HepG2 (cell line): ENCODE data around the gene B4GALT2. TPM values are rescaled to one million over a fixed set of nuclear protein-coding genes. Genes with fewer than 3 reads are reported as not detected.
A peak's percentile ranks its signal among the peaks of the same experiment; 100 is the strongest.

Experiments used
- EEA1 ChIP-seq: sonication (generic); formaldehyde crosslinking; IDR thresholded peaks from 2 replicates; pipeline ENCODE4 v1.5.1; 2020; ENCODE audit warnings: mild to moderate bottlenecking, missing genetic modification reagents, borderline replicate concordance
- HOXD1 ChIP-seq: sonication (generic); formaldehyde crosslinking; IDR thresholded peaks from 2 replicates; pipeline ENCODE4 v1.5.0; 2020; ENCODE audit warnings: missing genetic modification reagents
- MAFK ChIP-seq, 2 experiments: IDR thresholded peaks in 1 of 2; conservative IDR thresholded peaks in 1 of 2; 2 replicates each; pipeline ENCODE4 v1.6.1; 2011; ENCODE audit warnings: improper control_type of control experiment in 2 of 2, low read length in 2 of 2
- MTERF4 ChIP-seq: sonication (generic); formaldehyde crosslinking; IDR thresholded peaks from 2 replicates; pipeline ENCODE4 v1.8.0; 2023; ENCODE audit warnings: mild to moderate bottlenecking, missing genetic modification reagents
- MZF1 ChIP-seq: sonication (generic); formaldehyde crosslinking; IDR thresholded peaks from 2 replicates; pipeline ENCODE4 v1.8.1; 2023; ENCODE audit warnings: mild to moderate bottlenecking, missing genetic modification reagents, borderline replicate concordance
- NCOA5 ChIP-seq: sonication (generic); formaldehyde crosslinking; IDR thresholded peaks from 2 replicates; pipeline ENCODE4 v1.4.0; 2020; ENCODE audit warnings: missing genetic modification reagents
- PRDM4 ChIP-seq: sonication (generic); formaldehyde crosslinking; IDR thresholded peaks from 2 replicates; pipeline ENCODE4 v1.9.0; 2021; ENCODE audit warnings: missing genetic modification reagents, borderline replicate concordance
- RBM22 ChIP-seq: fragments of 200-400 bp; formaldehyde crosslinking; optimal IDR thresholded peaks from 2 replicates; pipeline ENCODE3; 2017; ENCODE audit warnings: mild to moderate bottlenecking, low read length, moderate library complexity
- RELA ChIP-seq: sonication (generic); formaldehyde crosslinking; IDR thresholded peaks from 2 replicates; pipeline ENCODE4 v1.4.0; 2020; ENCODE audit warnings: missing genetic modification reagents
- SIX1 ChIP-seq: sonication (generic); formaldehyde crosslinking; IDR thresholded peaks from 2 replicates; pipeline ENCODE4 v1.4.0; 2020; ENCODE audit warnings: missing genetic modification reagents, borderline replicate concordance
- TOPORS ChIP-seq: sonication (generic); formaldehyde crosslinking; IDR thresholded peaks from 2 replicates; pipeline ENCODE4 v1.8.0; 2023; ENCODE audit warnings: mild to moderate bottlenecking, missing genetic modification reagents
- TP53 ChIP-seq: sonication (generic); formaldehyde crosslinking; conservative IDR thresholded peaks from 2 replicates; pipeline ENCODE4 v1.4.0; 2020; ENCODE audit warnings: missing genetic modification reagents
- TSC22D2 ChIP-seq: sonication (generic); formaldehyde crosslinking; IDR thresholded peaks from 2 replicates; pipeline ENCODE4 v1.5.1; 2020; ENCODE audit warnings: missing genetic modification reagents, mild to moderate bottlenecking, borderline replicate concordance
- ZIK1 ChIP-seq: sonication (generic); formaldehyde crosslinking; IDR thresholded peaks from 2 replicates; pipeline ENCODE4 v1.5.0; 2020; ENCODE audit warnings: mild to moderate bottlenecking, low read depth, missing genetic modification reagents, borderline replicate concordance
- ZNF12 ChIP-seq: sonication (generic); formaldehyde crosslinking; IDR thresholded peaks from 2 replicates; pipeline ENCODE4 v1.5.0; 2020; ENCODE audit warnings: missing genetic modification reagents
- ZNF207 ChIP-seq: fragments of 450-650 bp; IDR thresholded peaks from 2 replicates; pipeline ENCODE4 v1.6.1; 2016; ENCODE audit warnings: antibody characterized with exemption, borderline replicate concordance
- ZNF224 ChIP-seq: sonication (generic); formaldehyde crosslinking; IDR thresholded peaks from 2 replicates; pipeline ENCODE4 v1.5.0; 2020; ENCODE audit warnings: mild to moderate bottlenecking, missing genetic modification reagents
- ZNF557 ChIP-seq: sonication (generic); formaldehyde crosslinking; IDR thresholded peaks from 2 replicates; pipeline ENCODE4 v1.4.0; 2020; ENCODE audit warnings: missing genetic modification reagents
- ZNF569 ChIP-seq: sonication (generic); formaldehyde crosslinking; IDR thresholded peaks from 2 replicates; pipeline ENCODE4 v1.5.0; 2020; ENCODE audit warnings: mild to moderate bottlenecking, missing genetic modification reagents, moderate library complexity, borderline replicate concordance
- ZNF644 ChIP-seq: IDR thresholded peaks from 2 replicates; pipeline ENCODE4 v1.6.1; 2016; ENCODE audit warnings: low read depth
- ZNF788 ChIP-seq: sonication (generic); formaldehyde crosslinking; IDR thresholded peaks from 2 replicates; pipeline ENCODE4 v1.5.0; 2020; ENCODE audit warnings: mild to moderate bottlenecking, missing genetic modification reagents, borderline replicate concordance
- ZNF790 ChIP-seq: sonication (generic); formaldehyde crosslinking; IDR thresholded peaks from 2 replicates; pipeline ENCODE4 v1.8.0; 2022; ENCODE audit warnings: missing genetic modification reagents, mild to moderate bottlenecking, borderline replicate concordance
- ZNF841 ChIP-seq: sonication (generic); formaldehyde crosslinking; IDR thresholded peaks from 2 replicates; pipeline ENCODE4 v1.8.1; 2023; ENCODE audit warnings: missing genetic modification reagents, borderline replicate concordance
- ZSCAN30 ChIP-seq: sonication (generic); formaldehyde crosslinking; IDR thresholded peaks from 2 replicates; pipeline ENCODE4 v1.5.0; 2020; ENCODE audit warnings: mild to moderate bottlenecking, missing genetic modification reagents
- polyA plus RNA-seq, 8 experiments: library from polyadenylated mRNA; depleted of rRNA in 3 of 8; stranded (reverse) in 7 of 8; unstranded in 1 of 8; fragments of >200 nt; fragmentation: Illumina TruSeq in 4 of 8; extraction: Trizol in 4 of 8; gene quantifications; 2 replicates each; pipeline versions ENCODE4 v1.2.1 to v1.2.3, GENCODE V29; 2011 to 2016; ENCODE audit warnings: low read depth in 4 of 8, missing spikeins in 1 of 8, mixed read lengths in 1 of 8; ENCODE audit not compliant: insufficient read depth in 1 of 8
- total RNA-seq, 5 experiments: library from RNA; depleted of rRNA; stranded (reverse); fragments of >200 nt; fragmentation: Illumina TruSeq; extraction: Trizol; gene quantifications; 2 replicates each; pipeline ENCODE4 v1.2.3, GENCODE V29; 2016; ENCODE audit warnings: low read depth in 1 of 5

The B4GALT2 gene
- total and polyA plus RNA-seq, 2 of the 13 experiments (the other 11 are each of a cell fraction or from before 2014, with no cell fraction given) = 41.9 to 78.0 TPM

GRCh38 chr1:43991200-43991475 lies 12.1 kb downstream of the B4GALT2 start (continued):
- peak; percentile 6; the same call in 1 of the 2 replicates for TF ChIP-seq ZNF790
- no peak for TF ChIP-seq ZNF644 (CRISPR knock-in tag)
- no peak for TF ChIP-seq TP53
- no peak for TF ChIP-seq PRDM4 (CRISPR knock-in tag)
- TF ChIP-seq SIX1 (CRISPR knock-in tag) = no peak
- 0 out of 2 replicates have a peak, but pooled peaks have one; percentile 20 for TF ChIP-seq TOPORS (CRISPR knock-in tag)
- no peak for TF ChIP-seq RELA
- TF ChIP-seq ZNF569 (CRISPR knock-in tag) = no peak
- TF ChIP-seq ZNF841 (CRISPR knock-in tag) = no peak
- 0 out of 2 replicates have a peak, but pooled peaks have one; percentile 40 for TF ChIP-seq ZNF12 (CRISPR knock-in tag)
- no peak for TF ChIP-seq ZNF207
- TF ChIP-seq MAFK (conservative IDR thresholded peaks at IDR 0.05 in 1 of 2, IDR thresholded peaks at IDR 0.05 in 1 of 2; ENCODE audit: low read length in 2 of 2) = no peak
- no peak for TF ChIP-seq HOXD1 (CRISPR knock-in tag)
- TF ChIP-seq RBM22 = peak; percentile 71
- TF ChIP-seq ZNF224 (CRISPR knock-in tag) = peak; percentile 42; the same call in 1 of the 2 replicates
- TF ChIP-seq EEA1 (CRISPR knock-in tag) = no peak
- no peak for TF ChIP-seq TSC22D2 (CRISPR knock-in tag)
- TF ChIP-seq MTERF4 = 0 out of 2 replicates have a peak, but pooled peaks have one; percentile 3
- no peak for TF ChIP-seq ZNF788 (CRISPR knock-in tag)
- TF ChIP-seq ZIK1 (CRISPR knock-in tag) = no peak
- TF ChIP-seq MZF1 (CRISPR knock-in tag) = no peak
- TF ChIP-seq NCOA5 (CRISPR knock-in tag) = no peak
- peak; percentile 41; the same call in 1 of the 2 replicates for TF ChIP-seq ZSCAN30
- TF ChIP-seq ZNF557 (CRISPR knock-in tag) = 0 out of 2 replicates have a peak, but pooled peaks have one; percentile 5
